HG03039 (cell line): Measurements from ENCODE around the gene HMGA1.
A peak's percentile ranks its signal among the peaks of the same experiment; 100 is the strongest.

Experiments
- ATAC-seq: cut with Tn5 transposase; IDR thresholded peaks from one replicate; pipeline ENCODE4 v1.9.1; 2021; ENCODE audit warnings: mild to moderate bottlenecking, moderate library complexity; ENCODE audit not compliant: unreplicated experiment

HMGA1 gene

GRCh38 chr6:34236443-34237315 is at the start of gene HMGA1:
Gene HMGA1, plus strand, starts transcription at chr6:34236873. Its CDS starts 3,908 bp downstream, at chr6:34240781.
- peak; percentile 45 for ATAC-seq

- no peak for ATAC-seq
Observed at GRCh38 chr6:34189806-34190503, 46.7 kb upstream of the HMGA1 start.

- ATAC-seq: no peak
Observed at GRCh38 chr6:34190504-34191122, 46.1 kb upstream of the HMGA1 start.

GRCh38 chr6:34194772-34195171 is 41.9 kb upstream of the HMGA1 start:
- ATAC-seq: no peak

- ATAC-seq: no peak
Observed at GRCh38 chr6:34195726-34196115, 41.0 kb upstream of the HMGA1 start.

- peak; percentile 67 for ATAC-seq
Observed at GRCh38 chr6:34196116-34196832, 40.4 kb upstream of the HMGA1 start.

- no peak for ATAC-seq
Observed at GRCh38 chr6:34196833-34197195, 39.9 kb upstream of the HMGA1 start.

- ATAC-seq: no peak
Observed at GRCh38 chr6:34200340-34200971, 36.2 kb upstream of the HMGA1 start.

- no peak for ATAC-seq
Observed at GRCh38 chr6:34201455-34202107, 35.1 kb upstream of the HMGA1 start.

- ATAC-seq: no peak
Observed at GRCh38 chr6:34202329-34203201, 34.1 kb upstream of the HMGA1 start.

- ATAC-seq: no peak
Observed at GRCh38 chr6:34204693-34205092, 32.0 kb upstream of the HMGA1 start.

GRCh38 chr6:34205466-34205865 is 31.2 kb upstream of the HMGA1 start:
- no peak for ATAC-seq

- no peak for ATAC-seq
Observed at GRCh38 chr6:34205916-34206315, 30.8 kb upstream of the HMGA1 start.

- ATAC-seq: no peak
Observed at GRCh38 chr6:34206726-34207125, 29.9 kb upstream of the HMGA1 start.

- ATAC-seq: no peak
Observed at GRCh38 chr6:34207695-34208443, 28.8 kb upstream of the HMGA1 start.

GRCh38 chr6:34213772-34214171 is 22.9 kb upstream of the HMGA1 start:
- ATAC-seq: no peak

GRCh38 chr6:34218691-34219090 is 18.0 kb upstream of the HMGA1 start:
- ATAC-seq: no peak

GRCh38 chr6:34223381-34223955 is 13.2 kb upstream of the HMGA1 start:
- no peak for ATAC-seq
